GM10248 (cell line): ENCODE data around the gene PTPRN2.

Source experiments
- CTCF ChIA-PET: fragments of 300-600 bp; sonication (Branson Sonifier 250); formaldehyde crosslinking; extraction: SDS; loops from one replicate; lab custom pipeline; 2021; ENCODE audit warnings: antibody characterized with exemption; lab: Yijun Ruan, JAX
- POLR2A ChIA-PET: fragments of 350-650 bp; sonication (Branson Sonifier 250); formaldehyde crosslinking; extraction: SDS; loops from one replicate; lab custom pipeline; 2020; ENCODE audit warnings: antibody characterized with exemption; lab: Yijun Ruan, JAX
- DNase-seq: peaks from one replicate; pipeline ENCODE4 v3.0.0; 2012; ENCODE audit errors: extremely low spot score
- TF ChIP-seq, protein P1 (sequence below): IDR thresholded peaks from 2 replicates; pipeline ENCODE4 v1.5.1; 2012; ENCODE audit warnings: mild to moderate bottlenecking, low read depth; ENCODE audit errors: extremely low read depth, missing control alignments, control extremely low read depth

The PTPRN2 gene

DNA sequence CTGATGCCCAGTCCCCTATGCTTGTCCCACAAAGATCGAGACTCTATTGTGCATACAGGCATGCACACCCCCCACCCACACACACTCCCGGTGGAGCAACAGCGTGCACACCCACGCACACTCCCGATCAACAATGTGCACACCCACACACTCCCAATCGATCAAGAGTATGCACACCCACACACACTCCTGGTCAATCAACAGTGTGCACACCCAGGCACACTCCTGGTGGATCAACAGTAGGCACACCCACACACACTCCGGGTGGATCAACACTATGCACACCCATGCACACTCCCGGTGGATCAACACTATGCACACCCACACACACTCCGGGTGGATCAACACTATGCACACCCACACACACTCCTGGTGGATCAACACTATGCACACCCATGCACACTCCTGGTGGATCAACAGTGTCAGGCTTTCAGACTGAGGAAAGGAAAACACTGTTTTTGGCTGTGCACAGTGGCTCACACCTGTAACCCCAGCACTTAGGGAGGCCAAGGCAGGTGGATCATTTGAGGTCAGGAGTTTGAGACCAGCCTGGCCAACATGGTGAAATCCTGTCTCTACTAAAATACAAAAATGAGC is 118.8 kb downstream of the PTPRN2 start:
- ChIA-PET POLR2A (no interaction called here), CTCF (no interaction called here)
- no peak for DNase-seq
- TF ChIP-seq, protein P1, sequence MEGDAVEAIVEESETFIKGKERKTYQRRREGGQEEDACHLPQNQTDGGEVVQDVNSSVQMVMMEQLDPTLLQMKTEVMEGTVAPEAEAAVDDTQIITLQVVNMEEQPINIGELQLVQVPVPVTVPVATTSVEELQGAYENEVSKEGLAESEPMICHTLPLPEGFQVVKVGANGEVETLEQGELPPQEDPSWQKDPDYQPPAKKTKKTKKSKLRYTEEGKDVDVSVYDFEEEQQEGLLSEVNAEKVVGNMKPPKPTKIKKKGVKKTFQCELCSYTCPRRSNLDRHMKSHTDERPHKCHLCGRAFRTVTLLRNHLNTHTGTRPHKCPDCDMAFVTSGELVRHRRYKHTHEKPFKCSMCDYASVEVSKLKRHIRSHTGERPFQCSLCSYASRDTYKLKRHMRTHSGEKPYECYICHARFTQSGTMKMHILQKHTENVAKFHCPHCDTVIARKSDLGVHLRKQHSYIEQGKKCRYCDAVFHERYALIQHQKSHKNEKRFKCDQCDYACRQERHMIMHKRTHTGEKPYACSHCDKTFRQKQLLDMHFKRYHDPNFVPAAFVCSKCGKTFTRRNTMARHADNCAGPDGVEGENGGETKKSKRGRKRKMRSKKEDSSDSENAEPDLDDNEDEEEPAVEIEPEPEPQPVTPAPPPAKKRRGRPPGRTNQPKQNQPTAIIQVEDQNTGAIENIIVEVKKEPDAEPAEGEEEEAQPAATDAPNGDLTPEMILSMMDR: no peak

DNA sequence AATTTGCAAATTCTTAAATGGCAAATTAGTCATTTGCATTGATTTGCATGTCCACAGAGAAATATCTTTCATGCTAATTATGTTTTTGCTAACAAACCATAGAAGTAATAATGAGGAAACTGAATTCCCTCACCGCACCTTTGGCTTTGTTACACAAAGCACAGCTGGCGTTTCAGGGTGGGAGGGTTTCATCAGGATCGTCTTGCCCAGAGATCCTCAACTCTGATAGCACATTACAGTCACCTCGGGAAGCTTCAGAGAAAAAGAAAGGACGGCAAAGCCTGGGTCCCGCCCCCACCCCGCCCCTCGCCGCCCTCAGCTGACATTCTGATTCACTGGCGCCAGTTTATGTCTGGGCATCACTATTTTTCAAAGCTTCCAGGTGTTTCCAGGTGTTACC is 119.4 kb downstream of the PTPRN2 start:
- TF ChIP-seq, protein P1: no peak
- POLR2A ChIA-PET: no interaction called here
- CTCF ChIA-PET: no interaction called here
- DNase-seq: no peak

DNA sequence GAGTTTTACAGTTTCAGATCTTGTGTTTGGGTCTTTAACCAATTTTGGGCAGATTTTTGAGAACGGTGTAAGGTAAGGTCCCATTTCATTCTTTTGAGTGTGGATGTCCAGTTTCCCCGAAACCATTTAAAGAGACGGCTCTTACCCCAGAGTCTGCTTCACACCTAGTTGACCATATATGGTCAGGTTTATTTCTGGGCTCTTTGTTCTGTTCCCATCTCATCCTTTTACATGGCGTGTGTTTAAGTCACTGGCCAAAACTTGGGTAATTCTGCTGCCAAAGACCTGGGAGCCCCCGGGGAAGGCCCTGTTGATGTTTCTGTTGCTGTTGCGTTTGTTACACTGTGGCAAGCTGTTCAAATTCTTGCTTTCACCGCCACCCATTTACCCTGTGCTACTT is 120.1 kb downstream of the PTPRN2 start:
- TF ChIP-seq, protein P1: no peak
- DNase-seq: no peak
- CTCF ChIA-PET: no interaction called here
- POLR2A ChIA-PET: no interaction called here

DNA sequence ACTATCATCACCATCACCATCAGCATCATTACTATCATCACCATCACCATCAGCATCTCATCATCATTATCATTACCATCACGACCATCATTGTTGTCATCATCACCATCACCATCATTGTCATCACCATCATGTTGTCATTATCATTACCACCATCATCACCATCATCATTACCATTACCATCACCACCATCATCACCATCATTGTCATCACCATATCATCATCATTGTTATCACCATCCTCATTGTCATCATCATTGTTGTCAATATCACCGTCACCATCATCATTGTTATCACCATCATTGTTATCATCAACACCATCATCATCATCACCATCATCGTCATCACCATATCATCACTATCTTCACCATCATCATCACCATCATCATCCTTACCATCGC is 124.3 kb downstream of the PTPRN2 start:
- POLR2A ChIA-PET: no interaction called here
- CTCF ChIA-PET: no interaction called here
- TF ChIP-seq, protein P1: no peak
- DNase-seq: no peak

DNA sequence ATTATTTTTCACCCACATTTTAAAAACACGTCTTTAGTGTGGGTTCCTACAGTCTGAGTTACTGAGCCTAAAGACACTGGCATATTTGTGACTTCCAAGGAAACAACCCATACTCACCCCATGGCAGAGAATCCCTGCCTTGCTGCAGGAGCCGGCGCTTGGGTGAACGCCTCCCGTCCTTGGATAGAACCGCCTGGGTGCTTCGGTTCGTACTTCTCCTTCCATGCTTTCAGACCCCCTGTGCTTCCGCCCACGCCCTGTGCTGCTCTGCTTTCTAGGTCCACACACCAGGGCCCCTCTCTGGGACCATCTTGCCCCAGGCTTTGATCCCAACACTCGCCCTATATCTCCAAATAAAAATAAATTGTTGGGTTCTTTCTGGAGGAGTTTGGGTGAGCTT is 125.8 kb downstream of the PTPRN2 start:
- ChIA-PET CTCF (no interaction called here), POLR2A (no interaction called here)
- no peak for DNase-seq
- TF ChIP-seq, protein P1: no peak

DNA sequence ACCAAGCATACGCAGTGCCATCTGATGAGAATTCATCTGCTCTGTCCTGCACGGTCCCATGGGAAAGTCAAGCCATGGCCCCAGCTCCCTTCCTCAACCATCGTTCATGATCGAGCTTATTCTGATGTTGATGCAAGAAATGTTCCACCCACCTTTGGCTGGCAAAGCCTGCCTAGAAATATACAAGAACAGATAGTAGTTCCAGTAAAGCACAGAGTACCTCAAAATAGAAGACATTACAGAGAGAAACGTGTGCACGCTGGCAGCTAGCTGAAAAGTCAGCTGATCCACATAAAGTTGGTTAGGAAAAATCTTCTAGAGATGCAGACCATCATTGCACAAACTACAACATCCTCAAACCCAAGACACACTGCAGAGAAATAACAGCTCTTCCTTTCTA is 127.0 kb downstream of the PTPRN2 start:
- CTCF ChIA-PET: no interaction called here
- POLR2A ChIA-PET: no interaction called here
- no peak for DNase-seq
- TF ChIP-seq, protein P1: no peak

DNA sequence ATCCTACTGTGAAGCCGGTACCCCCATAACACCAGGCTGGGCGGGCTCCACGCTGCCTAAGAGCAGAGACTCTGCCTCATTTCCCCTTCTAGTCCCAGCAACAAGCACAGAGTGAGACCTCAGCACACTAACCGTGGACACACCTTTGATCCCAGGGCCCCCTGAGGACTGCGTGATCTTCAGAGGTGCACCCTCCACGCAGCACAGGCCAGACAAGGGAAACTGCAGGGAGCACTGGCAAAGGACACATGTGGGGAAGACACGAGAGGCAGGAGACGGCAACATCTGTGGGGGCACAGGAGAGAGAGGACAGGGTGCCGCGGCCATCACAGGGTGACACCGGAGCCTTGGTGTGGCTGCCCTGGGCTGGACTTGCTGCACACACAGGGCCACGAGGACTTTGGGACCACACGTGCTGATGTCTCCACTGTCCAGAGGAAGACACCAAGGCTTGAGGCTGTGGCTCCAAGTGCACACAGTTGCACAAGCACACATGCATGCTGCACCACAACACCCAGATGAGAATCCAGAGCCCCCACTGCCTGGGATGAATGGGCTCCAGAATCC is 128.8 kb downstream of the PTPRN2 start:
- ChIA-PET POLR2A (no interaction called here), CTCF (no interaction called here)
- TF ChIP-seq, protein P1: no peak
- no peak for DNase-seq
